Left ventricle myocardium inferior (tissue), 1 donor: Measurements from ENCODE around the gene MRPS14. TPM values are rescaled to one million over a fixed set of nuclear protein-coding genes. Genes with fewer than 3 reads are reported as not detected.
A peak's percentile ranks its signal among the peaks of the same experiment; 100 is the strongest.

Experiments used
- DNase-seq: peaks from one replicate; pipeline ENCODE4 v3.0.0-alpha.2; 2020
- H3K27ac ChIP-seq: fragments of 200-600 bp; replicated peaks from 2 replicates; pipeline ENCODE4 v1.8.0; 2021
- H3K27me3 ChIP-seq: fragments of 200-600 bp; 2 replicates; pipeline ENCODE4 v1.8.0; 2021; ENCODE audit warnings: low read depth
- H3K36me3 ChIP-seq: fragments of 200-600 bp; 2 replicates; pipeline ENCODE4 v1.8.0; 2021
- H3K4me1 ChIP-seq: fragments of 200-600 bp; 2 replicates; pipeline ENCODE4 v1.8.0; 2021
- H3K4me3 ChIP-seq: fragments of 200-600 bp; 2 replicates; pipeline ENCODE4 v1.8.0; 2021; ENCODE audit warnings: mild to moderate bottlenecking, moderate library complexity
- H3K9me3 ChIP-seq: fragments of 200-600 bp; replicated peaks from 2 replicates; pipeline ENCODE4 v1.8.0; 2021
- intact Hi-C: fragments of 100-400 bp; cut with micrococcal nuclease; formaldehyde crosslinking; loops from one replicate; pipeline ENCODE4 v1.11.0; 2022
- total RNA-seq: library from RNA; stranded (reverse); fragmentation: NEBNext Ultra II Directional; extraction: Animal tissue kit (Norgen Biotek cat#: 25700); gene quantifications from one replicate; pipeline ENCODE4 v1.2.1, GENCODE V29; 2021
- TF ChIP-seq, protein P1 (sequence below): fragments of 200-600 bp; IDR thresholded peaks from 2 replicates; pipeline ENCODE4 v1.8.0; 2021; ENCODE audit warnings: antibody characterized with exemption, mild to moderate bottlenecking, borderline replicate concordance
- donor health status: DM: no; HTN: yes; CAD: no; lungs with severe emphysema.

The MRPS14 gene
- total RNA-seq, 1 donor from 2014 or later = 25.4 TPM

DNA sequence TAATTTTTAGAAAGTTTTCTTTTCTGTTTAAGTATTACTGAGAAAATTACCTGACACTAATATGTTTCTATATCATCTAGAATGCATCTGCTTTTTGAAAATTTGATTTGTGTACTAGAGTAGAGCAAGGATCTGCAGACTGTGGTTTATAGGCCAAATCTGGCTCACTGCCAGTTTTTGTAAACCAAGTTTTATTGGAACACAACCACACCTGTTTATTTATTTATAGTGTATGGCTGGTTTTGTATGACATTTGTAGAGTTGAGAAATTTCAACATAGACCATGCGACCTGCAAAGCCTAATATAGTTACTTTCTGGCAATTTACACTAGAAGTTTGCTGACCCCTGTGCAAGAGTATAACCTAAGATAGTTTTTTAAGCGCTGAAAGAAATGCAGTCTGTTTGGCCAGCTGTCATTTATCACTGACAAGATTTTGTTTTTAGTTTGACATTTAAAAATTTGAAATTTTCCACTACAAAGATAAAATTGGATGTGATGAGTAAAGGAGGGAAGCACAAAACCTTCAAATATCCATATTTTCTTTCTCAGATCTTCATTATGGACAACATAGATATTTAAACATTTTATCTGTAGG lies 59.6 kb downstream of the MRPS14 start:
- peaks cover 54% of the 10 kb centered on the region for H3K4me1 ChIP-seq
- no peak overlapping the region for H3K4me3 ChIP-seq
- intact Hi-C loops = no loop called here
- peak overlapping the region; percentile 68 for H3K27ac ChIP-seq
- no peak for DNase-seq
- no peaks in the 10 kb centered on the region for H3K9me3 ChIP-seq
- H3K36me3 ChIP-seq = no peaks in the 10 kb centered on the region
- TF ChIP-seq, protein P1, sequence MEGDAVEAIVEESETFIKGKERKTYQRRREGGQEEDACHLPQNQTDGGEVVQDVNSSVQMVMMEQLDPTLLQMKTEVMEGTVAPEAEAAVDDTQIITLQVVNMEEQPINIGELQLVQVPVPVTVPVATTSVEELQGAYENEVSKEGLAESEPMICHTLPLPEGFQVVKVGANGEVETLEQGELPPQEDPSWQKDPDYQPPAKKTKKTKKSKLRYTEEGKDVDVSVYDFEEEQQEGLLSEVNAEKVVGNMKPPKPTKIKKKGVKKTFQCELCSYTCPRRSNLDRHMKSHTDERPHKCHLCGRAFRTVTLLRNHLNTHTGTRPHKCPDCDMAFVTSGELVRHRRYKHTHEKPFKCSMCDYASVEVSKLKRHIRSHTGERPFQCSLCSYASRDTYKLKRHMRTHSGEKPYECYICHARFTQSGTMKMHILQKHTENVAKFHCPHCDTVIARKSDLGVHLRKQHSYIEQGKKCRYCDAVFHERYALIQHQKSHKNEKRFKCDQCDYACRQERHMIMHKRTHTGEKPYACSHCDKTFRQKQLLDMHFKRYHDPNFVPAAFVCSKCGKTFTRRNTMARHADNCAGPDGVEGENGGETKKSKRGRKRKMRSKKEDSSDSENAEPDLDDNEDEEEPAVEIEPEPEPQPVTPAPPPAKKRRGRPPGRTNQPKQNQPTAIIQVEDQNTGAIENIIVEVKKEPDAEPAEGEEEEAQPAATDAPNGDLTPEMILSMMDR = no peak
- H3K27me3 ChIP-seq = no peaks in the 10 kb centered on the region

Other genes with a start within 250 kb of the MRPS14 start
- 75.6 TPM for gene CACYBP, start 23.5 kb downstream of the MRPS14 start, total RNA-seq
- not detected for gene TNN, start 44.4 kb upstream of the MRPS14 start, total RNA-seq
- 12.8 TPM for gene KIAA0040, start 169.4 kb upstream of the MRPS14 start, total RNA-seq